OCI-LY3 (cell line): ENCODE data around the gene USP19.

ENCODE experiments used
- EZH2phosphoT487 ChIP-seq: fragments of 200-600 bp; shearing (Covaris generic); IDR thresholded peaks from 2 replicates; pipeline ENCODE4 v1.6.1; 2018; ENCODE audit warnings: antibody characterized with exemption, mixed run types, low read depth
- TF ChIP-seq, protein P1 (sequence below): fragments of 200-600, 300-600 bp; sonication (generic); IDR thresholded peaks from 2 replicates; pipeline ENCODE4 v1.5.1; 2014; ENCODE audit warnings: antibody characterized with exemption, low read length, low read depth

GRCh38 chr3:49132073-49132436 lies 11.4 kb upstream of the USP19 start:
- TF ChIP-seq, protein P1, sequence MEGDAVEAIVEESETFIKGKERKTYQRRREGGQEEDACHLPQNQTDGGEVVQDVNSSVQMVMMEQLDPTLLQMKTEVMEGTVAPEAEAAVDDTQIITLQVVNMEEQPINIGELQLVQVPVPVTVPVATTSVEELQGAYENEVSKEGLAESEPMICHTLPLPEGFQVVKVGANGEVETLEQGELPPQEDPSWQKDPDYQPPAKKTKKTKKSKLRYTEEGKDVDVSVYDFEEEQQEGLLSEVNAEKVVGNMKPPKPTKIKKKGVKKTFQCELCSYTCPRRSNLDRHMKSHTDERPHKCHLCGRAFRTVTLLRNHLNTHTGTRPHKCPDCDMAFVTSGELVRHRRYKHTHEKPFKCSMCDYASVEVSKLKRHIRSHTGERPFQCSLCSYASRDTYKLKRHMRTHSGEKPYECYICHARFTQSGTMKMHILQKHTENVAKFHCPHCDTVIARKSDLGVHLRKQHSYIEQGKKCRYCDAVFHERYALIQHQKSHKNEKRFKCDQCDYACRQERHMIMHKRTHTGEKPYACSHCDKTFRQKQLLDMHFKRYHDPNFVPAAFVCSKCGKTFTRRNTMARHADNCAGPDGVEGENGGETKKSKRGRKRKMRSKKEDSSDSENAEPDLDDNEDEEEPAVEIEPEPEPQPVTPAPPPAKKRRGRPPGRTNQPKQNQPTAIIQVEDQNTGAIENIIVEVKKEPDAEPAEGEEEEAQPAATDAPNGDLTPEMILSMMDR, result no peak
- no peak for TF ChIP-seq EZH2phosphoT487
